HG03196 (cell line): ENCODE data around the gene LRP4.
"Not testable (repeated sequence)": the region's sequence is repeated elsewhere in the genome, so short reads cannot be mapped to it uniquely, and the experiment has no call there.

Source experiments
- ATAC-seq: cut with Tn5 transposase; IDR thresholded peaks from one replicate; pipeline ENCODE4 v1.9.1; 2021; ENCODE audit not compliant: unreplicated experiment

LRP4 gene, protein sequence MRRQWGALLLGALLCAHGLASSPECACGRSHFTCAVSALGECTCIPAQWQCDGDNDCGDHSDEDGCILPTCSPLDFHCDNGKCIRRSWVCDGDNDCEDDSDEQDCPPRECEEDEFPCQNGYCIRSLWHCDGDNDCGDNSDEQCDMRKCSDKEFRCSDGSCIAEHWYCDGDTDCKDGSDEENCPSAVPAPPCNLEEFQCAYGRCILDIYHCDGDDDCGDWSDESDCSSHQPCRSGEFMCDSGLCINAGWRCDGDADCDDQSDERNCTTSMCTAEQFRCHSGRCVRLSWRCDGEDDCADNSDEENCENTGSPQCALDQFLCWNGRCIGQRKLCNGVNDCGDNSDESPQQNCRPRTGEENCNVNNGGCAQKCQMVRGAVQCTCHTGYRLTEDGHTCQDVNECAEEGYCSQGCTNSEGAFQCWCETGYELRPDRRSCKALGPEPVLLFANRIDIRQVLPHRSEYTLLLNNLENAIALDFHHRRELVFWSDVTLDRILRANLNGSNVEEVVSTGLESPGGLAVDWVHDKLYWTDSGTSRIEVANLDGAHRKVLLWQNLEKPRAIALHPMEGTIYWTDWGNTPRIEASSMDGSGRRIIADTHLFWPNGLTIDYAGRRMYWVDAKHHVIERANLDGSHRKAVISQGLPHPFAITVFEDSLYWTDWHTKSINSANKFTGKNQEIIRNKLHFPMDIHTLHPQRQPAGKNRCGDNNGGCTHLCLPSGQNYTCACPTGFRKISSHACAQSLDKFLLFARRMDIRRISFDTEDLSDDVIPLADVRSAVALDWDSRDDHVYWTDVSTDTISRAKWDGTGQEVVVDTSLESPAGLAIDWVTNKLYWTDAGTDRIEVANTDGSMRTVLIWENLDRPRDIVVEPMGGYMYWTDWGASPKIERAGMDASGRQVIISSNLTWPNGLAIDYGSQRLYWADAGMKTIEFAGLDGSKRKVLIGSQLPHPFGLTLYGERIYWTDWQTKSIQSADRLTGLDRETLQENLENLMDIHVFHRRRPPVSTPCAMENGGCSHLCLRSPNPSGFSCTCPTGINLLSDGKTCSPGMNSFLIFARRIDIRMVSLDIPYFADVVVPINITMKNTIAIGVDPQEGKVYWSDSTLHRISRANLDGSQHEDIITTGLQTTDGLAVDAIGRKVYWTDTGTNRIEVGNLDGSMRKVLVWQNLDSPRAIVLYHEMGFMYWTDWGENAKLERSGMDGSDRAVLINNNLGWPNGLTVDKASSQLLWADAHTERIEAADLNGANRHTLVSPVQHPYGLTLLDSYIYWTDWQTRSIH (N-terminal part only)

DNA sequence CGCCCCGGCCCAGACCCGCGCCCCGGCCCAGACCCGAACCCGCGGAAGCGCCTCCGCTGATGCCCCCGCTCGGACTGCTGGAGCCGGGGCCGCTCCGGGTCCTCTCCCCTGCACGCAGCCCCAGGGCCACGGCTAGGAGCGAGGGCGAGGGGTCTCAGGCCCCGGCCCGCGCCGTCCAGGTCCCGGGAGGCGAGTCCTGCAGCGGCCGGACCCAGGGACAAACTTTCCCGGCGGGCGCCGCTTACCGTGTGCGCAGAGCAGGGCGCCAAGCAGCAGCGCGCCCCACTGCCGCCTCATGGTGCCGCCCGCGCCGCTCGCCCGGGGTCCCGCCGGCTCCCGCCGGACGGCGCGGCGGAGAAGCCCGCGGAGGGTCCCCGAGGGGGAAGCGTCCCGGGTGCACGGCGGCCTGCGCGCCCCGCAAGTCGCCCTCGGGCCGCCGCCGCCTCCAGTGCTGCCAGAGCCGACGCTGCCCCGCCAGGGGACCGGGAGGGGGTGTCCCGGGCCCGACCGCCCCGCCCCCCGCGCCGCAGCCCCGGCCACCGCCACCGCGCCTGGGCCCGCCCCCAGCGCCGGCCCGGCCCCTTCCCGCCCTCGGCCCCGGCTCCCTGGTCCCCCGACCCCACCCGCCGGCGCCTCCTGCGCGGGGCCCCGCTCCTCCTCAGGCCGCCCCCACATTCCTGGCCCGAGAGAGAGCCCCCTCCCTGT is at the start of gene LRP4:
TSS of gene LRP4 (minus strand) at position 468 of the 705 bp plus-strand sequence. CDS start at position 297, 171 bp downstream.
- ATAC-seq, result no peak

- ATAC-seq, result no peak
Measured at GRCh38 chr11:46967962-46968361, 49.6 kb upstream of the LRP4 start.

DNA sequence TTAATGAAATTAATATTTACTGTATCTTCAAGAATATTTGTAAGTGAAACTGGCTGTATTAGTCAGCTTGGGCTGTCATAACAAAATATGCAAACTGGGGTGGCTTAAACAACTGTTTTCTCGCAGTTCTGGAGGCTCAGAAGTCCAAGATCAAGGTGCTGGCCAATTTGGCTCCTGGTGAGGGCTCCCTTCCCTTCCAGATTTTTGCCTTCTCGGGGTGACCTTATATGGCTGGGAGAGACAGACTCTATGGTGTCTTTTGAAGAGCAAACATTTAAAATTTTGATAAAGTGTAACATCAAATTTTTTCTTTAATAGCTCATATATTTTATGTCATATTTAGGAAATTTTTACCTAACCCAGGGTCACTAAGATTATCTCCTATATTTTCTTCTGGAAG is 48.4 kb upstream of the LRP4 start:
- ATAC-seq, result no peak

- ATAC-seq, result no peak
Measured at GRCh38 chr11:46963844-46964243, 45.5 kb upstream of the LRP4 start.

DNA sequence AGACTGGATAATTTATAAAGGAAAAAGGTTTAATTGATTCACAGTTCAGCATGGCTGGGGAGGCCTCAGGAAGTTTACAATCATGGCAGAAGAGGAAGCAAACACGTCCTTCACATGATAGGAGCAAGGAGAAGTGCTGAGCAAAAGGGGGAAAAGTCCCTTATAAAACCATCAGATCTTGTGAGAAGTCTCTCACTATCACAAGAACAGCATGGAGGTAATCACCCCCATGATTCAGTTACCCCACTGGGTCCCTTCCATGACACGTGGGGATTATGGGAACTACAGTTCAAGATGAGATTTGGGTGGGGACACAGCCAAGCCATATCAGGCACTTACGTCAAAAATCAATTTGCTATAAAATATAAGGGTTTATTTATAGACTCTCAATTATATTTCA is 43.5 kb upstream of the LRP4 start:
- not testable (repeated sequence) for ATAC-seq

GRCh38 chr11:46961041-46961440 is 42.7 kb upstream of the LRP4 start:
- no peak for ATAC-seq

DNA sequence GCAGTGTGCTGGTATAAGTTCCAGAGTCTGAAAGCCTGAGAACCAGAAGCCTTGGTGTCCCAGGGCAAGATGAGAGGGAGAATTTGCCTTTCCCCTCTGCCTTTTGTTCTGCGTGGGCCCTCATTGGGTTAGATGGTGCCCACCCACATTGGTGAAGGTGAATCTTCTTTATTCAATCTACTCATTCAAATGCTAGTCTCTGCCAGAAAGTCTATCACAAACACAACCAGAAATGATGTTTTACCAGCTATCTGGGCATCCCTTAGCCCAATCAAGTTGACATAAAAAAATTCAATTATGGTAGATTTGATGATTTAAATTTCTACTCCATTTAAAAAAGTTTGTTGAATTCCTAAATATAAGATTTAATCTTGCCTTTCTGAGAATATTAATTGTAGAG is 40.4 kb upstream of the LRP4 start:
- no peak for ATAC-seq

DNA sequence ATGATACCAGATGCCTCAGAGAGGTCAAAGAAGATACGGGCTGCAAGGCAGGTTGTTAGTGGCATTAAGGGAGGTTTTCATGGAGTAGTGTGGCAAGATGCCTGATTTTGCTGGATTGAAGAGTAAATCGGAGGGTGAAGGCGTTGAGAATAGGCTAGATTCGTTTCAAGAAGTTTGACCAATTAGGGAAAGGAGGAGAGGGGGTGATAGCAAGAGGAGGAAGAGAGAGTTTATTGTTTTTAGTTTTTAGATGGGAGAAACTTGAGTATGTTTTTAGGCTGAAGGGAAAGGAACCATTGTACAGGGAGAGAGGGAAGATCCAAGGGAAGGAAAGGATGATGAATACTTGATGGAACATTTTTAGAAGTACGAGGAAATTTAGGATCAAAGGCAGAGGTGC is 34.7 kb upstream of the LRP4 start:
- ATAC-seq, result no peak

- ATAC-seq, result no peak
Measured at GRCh38 chr11:46952553-46952952, 34.2 kb upstream of the LRP4 start.

GRCh38 chr11:46951864-46952263 is 33.5 kb upstream of the LRP4 start:
- ATAC-seq, result no peak

GRCh38 chr11:46949297-46949696 is 30.9 kb upstream of the LRP4 start:
- no peak for ATAC-seq

- no peak for ATAC-seq
Measured at GRCh38 chr11:46948378-46949131, 30.2 kb upstream of the LRP4 start.

DNA sequence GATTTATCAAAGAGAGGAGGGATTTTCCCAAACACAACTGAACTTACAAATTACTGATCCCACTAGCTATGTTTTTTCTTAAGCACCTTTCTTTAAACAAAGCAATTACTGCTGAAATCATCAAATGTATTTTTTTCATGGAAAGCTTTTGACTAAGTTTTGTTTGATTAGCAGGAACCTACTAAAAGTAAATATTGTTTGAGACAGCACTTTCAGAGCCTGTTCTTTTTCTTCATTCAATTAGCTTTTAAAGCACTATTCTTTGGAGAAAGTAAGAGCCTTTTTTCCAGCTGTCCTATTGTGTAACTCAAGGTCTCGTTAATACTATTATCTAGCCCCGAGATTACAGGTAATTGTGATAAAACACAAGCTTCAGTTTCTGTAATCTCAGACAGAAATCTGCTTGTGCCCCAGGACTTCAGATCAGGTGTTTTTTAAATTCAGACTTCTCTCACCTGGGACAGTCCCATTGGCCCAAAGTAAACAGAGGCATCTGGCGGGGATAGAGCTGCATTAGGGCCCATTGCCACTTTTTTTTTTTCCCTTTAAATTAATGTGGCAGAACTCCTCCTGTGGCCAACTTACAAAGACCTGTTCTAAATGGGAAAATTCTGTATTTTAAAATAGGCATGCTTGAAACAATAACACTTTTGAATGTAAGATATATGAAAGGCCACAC is 29.2 kb upstream of the LRP4 start:
- ATAC-seq, result no peak

GRCh38 chr11:46944356-46945075 is 26.2 kb upstream of the LRP4 start:
- ATAC-seq, result no peak

DNA sequence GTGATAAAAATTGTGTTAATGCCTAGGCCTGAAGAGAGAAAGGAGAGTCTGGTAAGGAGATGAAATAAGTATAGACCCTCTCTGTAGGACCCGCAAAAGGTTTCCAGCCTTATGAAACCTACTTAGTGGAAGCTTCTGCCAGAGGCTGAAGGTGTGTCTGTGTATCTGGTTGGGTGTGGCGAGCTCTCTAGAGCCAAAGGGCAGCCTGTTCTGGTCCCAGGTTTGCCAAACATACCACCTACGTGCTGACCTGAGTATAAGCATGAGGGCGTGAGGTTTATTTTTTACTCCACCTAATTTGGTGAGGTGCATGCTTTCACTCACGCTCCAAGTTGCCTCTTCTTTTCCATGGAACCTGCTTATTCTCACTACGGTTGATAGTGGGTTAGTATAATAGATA is 23.8 kb upstream of the LRP4 start:
- ATAC-seq, result no peak

DNA sequence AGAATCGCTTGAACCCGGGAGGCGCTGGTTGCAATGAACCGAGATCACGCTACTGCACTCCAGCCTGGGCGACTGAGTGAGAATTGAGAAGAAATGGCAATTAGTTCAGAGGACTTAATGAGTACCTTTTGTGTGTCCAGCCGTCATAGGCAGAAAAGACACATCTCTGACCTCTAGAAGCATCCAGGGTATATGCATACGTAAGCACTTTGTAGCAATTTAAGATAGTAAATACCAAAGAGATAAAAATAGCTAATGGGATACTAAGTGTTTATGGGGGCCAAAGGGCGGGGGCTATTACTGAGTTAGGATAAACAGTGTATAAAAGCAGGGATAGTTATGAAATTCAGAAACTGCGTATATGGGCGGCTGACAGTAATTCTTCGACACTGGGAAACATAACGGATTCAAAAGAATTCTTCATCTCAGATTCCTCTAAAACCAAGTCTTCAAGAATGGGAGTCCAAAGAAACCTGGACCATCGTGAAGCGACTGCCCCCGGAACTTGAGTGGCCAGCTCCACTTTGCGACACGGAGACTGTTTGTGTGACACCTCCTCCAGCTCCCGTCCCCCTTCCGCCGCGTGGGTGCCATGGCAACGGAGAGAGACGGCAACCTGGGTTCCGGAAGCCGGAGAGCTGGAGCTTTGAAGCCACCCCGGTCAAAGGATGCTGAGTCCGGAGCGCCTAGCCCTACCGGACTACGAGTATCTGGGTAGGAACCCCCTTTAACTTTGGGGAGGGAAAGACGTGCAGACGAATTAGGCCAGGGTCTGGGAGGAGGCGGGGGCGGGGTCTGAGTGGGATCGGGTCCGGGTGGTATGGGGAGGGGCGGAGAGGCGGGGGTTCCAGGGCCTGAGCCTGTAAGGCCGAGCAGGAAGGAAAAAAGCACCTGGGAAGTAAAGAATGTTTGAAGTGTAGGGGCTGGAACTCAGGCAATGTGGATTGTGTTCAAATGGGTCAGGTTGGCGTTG is 18.1 kb upstream of the LRP4 start, which contains the start of gene CSTPP1:
TSS of gene CSTPP1 (plus strand) at position 624 of the 973 bp plus-strand sequence. CDS start at position 669, 45 bp downstream.
- ATAC-seq, result peak; percentile 89

DNA sequence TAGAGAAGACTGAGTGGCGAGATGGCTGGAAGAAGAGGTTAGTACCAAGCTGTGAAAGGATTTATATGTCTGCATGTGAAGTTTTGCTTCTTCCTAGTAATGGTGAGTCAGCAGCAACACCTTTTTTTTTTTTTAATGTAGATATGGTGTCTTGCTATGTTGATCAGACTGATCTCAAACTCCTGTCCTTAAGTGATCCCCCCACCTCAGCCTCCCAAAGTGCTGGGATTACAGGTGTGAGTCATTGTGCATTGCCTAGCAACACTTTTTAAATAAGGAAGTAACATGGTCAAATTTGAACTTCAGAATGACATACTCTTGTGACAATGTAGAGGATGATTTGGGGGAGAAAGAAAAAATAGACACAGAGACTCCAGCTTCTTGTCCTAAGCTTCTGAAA is 11.7 kb upstream of the LRP4 start:
- no peak for ATAC-seq
